LoVo (cell line): ENCODE measurements around the gene PLA2G2C.
"Not testable (repeated sequence)": the region's sequence is repeated elsewhere in the genome, so short reads cannot be mapped to it uniquely, and the experiment has no call there.

Source experiments
- DNase-seq: peaks from one replicate; pipeline ENCODE4 v3.0.0-alpha.2; 2016; ENCODE audit warnings: low spot score

PLA2G2C gene

GRCh38 chr1:20185834-20186782, at the start of gene PLA2G2C, which contains the start of gene UBXN10:
Gene PLA2G2C, minus strand, starts transcription at chr1:20186518. Its CDS starts 9,155 bp downstream, at chr1:20177363.
Gene UBXN10, plus strand, starts transcription at chr1:20186096. Its CDS starts 4,466 bp downstream, at chr1:20190562.
- no peak for DNase-seq

GRCh38 chr1:20234788-20235535, 48.6 kb upstream of the PLA2G2C start:
- DNase-seq: no peak

GRCh38 chr1:20233866-20234265, 47.5 kb upstream of the PLA2G2C start:
- DNase-seq: no peak

- no peak for DNase-seq
Measured at GRCh38 chr1:20233394-20233793, 47.1 kb upstream of the PLA2G2C start.

- DNase-seq: peak; percentile 54
Measured at GRCh38 chr1:20232564-20232963, 46.2 kb upstream of the PLA2G2C start.

GRCh38 chr1:20229171-20229570, 42.9 kb upstream of the PLA2G2C start:
- DNase-seq: no peak

- no peak for DNase-seq
Measured at GRCh38 chr1:20228314-20228825, 42.1 kb upstream of the PLA2G2C start.

GRCh38 chr1:20227704-20228103, 41.4 kb upstream of the PLA2G2C start:
- no peak for DNase-seq

GRCh38 chr1:20224546-20224945, 38.2 kb upstream of the PLA2G2C start:
- no peak for DNase-seq

- no peak for DNase-seq
Measured at GRCh38 chr1:20223551-20224419, 37.5 kb upstream of the PLA2G2C start.

- no peak for DNase-seq
Measured at GRCh38 chr1:20223106-20223505, 36.8 kb upstream of the PLA2G2C start.

GRCh38 chr1:20220036-20220435, 33.7 kb upstream of the PLA2G2C start:
- no peak for DNase-seq

GRCh38 chr1:20219053-20219452, 32.7 kb upstream of the PLA2G2C start:
- not testable (repeated sequence) for DNase-seq

- no peak for DNase-seq
Measured at GRCh38 chr1:20216574-20216973, 30.3 kb upstream of the PLA2G2C start.

- DNase-seq: no peak
Measured at GRCh38 chr1:20215716-20216115, 29.4 kb upstream of the PLA2G2C start.

- peak; percentile 83 for DNase-seq
Measured at GRCh38 chr1:20212685-20213331, 26.5 kb upstream of the PLA2G2C start.

- DNase-seq: no peak
Measured at GRCh38 chr1:20212085-20212684, 25.9 kb upstream of the PLA2G2C start.

- peak; percentile 87 for DNase-seq
Measured at GRCh38 chr1:20211511-20211931, 25.2 kb upstream of the PLA2G2C start.

GRCh38 chr1:20210736-20211460, 24.6 kb upstream of the PLA2G2C start:
- DNase-seq: peak; percentile 44

GRCh38 chr1:20209471-20209870, 23.2 kb upstream of the PLA2G2C start:
- DNase-seq: no peak
